ENCODE results near the gene TM4SF5. TPM values are rescaled to one million over a fixed set of nuclear protein-coding genes. Genes with fewer than 3 reads are reported as not detected.
A peak's percentile ranks its signal among the peaks of the same experiment; 100 is the strongest.

Gene TM4SF5
- total and polyA plus RNA-seq, 2 donors from 2014 or later: 0.88 to 31.3 TPM

DNA sequence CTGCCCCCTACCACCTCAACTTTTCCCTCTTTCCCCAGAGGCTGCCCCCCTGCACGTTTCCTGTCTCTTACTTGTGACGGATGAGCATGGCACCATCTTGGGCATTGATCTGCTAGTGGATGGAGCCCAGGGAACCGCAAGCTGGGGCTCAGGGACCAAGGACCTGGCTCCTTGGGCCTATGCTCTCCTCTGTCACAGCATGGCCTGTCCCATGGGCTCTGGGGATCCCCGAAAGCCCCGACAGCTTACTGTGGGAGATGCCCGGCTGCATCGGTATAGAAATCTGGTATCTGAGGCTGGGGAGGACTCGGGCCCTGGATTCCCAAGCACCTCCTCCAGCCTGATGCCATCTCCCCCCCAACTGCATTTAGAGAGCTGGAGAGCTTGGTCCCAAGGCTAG, 30.1 kb upstream of the TM4SF5 start:
- DNase-seq (peak in 1 of 5 donors; percentile 29), FAIRE-seq (no peak)
- Histone ChIP-seq H3K9ac (ENCODE audit: low read length in 3 of 3) (no peak overlapping the region), H3K36me3 (ENCODE audit: control insufficient read depth in 2 of 3, insufficient read depth in 3 of 3, low read length in 3 of 3) (no peaks in the 10 kb centered on the region), H3K4me3 (ENCODE audit: low read length in 3 of 3) (no peak overlapping the region), H3K27ac (ENCODE audit: low read depth in 2 of 2, low read length in 2 of 2) (no peak overlapping the region), H3K4me1 (ENCODE audit: control insufficient read depth in 2 of 3, insufficient read depth in 2 of 3, low read depth in 1 of 3, low read length in 3 of 3) (peaks cover 0 to 6% (median 0%) of the 10 kb centered on the region in 3 donors), H3K9me3 (ENCODE audit: control insufficient read depth in 2 of 3, insufficient read depth in 1 of 3, low read length in 3 of 3) (no peaks in the 10 kb centered on the region), H3K27me3 (ENCODE audit: control insufficient read depth, insufficient read depth, low read length) (peaks cover 11% of the 10 kb centered on the region)
- TF ChIP-seq, protein P1, sequence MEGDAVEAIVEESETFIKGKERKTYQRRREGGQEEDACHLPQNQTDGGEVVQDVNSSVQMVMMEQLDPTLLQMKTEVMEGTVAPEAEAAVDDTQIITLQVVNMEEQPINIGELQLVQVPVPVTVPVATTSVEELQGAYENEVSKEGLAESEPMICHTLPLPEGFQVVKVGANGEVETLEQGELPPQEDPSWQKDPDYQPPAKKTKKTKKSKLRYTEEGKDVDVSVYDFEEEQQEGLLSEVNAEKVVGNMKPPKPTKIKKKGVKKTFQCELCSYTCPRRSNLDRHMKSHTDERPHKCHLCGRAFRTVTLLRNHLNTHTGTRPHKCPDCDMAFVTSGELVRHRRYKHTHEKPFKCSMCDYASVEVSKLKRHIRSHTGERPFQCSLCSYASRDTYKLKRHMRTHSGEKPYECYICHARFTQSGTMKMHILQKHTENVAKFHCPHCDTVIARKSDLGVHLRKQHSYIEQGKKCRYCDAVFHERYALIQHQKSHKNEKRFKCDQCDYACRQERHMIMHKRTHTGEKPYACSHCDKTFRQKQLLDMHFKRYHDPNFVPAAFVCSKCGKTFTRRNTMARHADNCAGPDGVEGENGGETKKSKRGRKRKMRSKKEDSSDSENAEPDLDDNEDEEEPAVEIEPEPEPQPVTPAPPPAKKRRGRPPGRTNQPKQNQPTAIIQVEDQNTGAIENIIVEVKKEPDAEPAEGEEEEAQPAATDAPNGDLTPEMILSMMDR (IDR thresholded peaks at IDR 0.05; ENCODE audit: borderline replicate concordance, extremely low read depth, insufficient read depth): no peak
- intact Hi-C loops (cut with DNase I): no loop called here

DNA sequence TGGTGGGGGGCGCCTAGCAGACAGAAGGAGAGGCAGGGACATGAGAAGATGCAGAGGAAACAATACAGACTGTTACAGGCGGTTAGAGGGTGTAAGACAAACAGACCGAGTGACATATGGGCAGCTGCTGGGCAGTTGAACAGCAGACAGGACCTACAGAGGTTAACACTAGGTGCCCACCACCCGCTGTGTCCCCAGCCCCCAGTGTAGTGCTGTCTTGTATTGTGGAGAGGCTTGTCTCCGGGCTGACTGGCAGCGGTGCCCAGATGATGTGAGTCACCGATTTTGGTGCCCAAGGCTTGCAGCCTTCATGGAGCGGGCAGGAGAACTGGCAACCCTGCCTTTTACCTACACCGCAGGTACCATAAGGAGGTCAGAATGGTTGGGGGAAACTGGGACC, 29.6 kb upstream of the TM4SF5 start:
- Histone ChIP-seq H3K4me3 (ENCODE audit: low read length in 3 of 3) (no peak overlapping the region), H3K27me3 (ENCODE audit: control insufficient read depth, insufficient read depth, low read length) (peaks cover 11% of the 10 kb centered on the region), H3K36me3 (ENCODE audit: control insufficient read depth in 2 of 3, insufficient read depth in 3 of 3, low read length in 3 of 3) (no peaks in the 10 kb centered on the region), H3K9ac (ENCODE audit: low read length in 3 of 3) (no peak overlapping the region), H3K27ac (ENCODE audit: low read depth in 2 of 2, low read length in 2 of 2) (no peak overlapping the region), H3K9me3 (ENCODE audit: control insufficient read depth in 2 of 3, insufficient read depth in 1 of 3, low read length in 3 of 3) (no peaks in the 10 kb centered on the region), H3K4me1 (ENCODE audit: control insufficient read depth in 2 of 3, insufficient read depth in 2 of 3, low read depth in 1 of 3, low read length in 3 of 3) (peaks cover 0 to 6% (median 0%) of the 10 kb centered on the region in 3 donors)
- TF ChIP-seq, protein P1 (IDR thresholded peaks at IDR 0.05; ENCODE audit: borderline replicate concordance, extremely low read depth, insufficient read depth): no peak
- intact Hi-C loops (cut with DNase I): no loop called here
- peak in 1 of 5 donors; percentile 42 for DNase-seq
- FAIRE-seq: no peak

DNA sequence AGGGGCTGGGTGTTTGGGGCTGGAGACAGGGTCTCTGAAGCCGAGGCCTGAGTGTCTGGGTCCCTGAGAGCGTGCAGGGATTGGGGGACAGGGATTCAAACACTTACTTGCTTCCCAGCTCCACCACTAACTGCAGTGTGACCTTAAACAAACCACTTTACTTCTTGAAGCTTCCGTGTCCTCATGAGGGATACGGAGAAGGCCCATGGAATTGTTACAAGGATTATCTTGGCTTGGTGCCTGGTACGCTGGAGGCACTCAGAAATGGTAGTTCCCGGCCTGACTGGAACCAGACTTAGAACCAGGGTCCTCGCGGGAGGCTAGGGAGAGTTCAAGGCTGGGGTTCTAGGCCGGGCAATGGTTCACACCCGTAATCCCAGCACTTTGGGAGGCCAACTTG, 29.1 kb upstream of the TM4SF5 start:
- intact Hi-C loops (cut with DNase I): no loop called here
- H3K27me3 ChIP-seq (ENCODE audit: control insufficient read depth, insufficient read depth, low read length): peaks cover 11% of the 10 kb centered on the region
- TF ChIP-seq, protein P1 (IDR thresholded peaks at IDR 0.05; ENCODE audit: borderline replicate concordance, extremely low read depth, insufficient read depth): no peak
- peak in 1 of 5 donors; percentile 34 for DNase-seq
- no peak overlapping the region for H3K27ac ChIP-seq (ENCODE audit: low read depth in 2 of 2, low read length in 2 of 2)
- H3K9me3 ChIP-seq (ENCODE audit: control insufficient read depth in 2 of 3, insufficient read depth in 1 of 3, low read length in 3 of 3): no peaks in the 10 kb centered on the region
- no peak overlapping the region for H3K4me3 ChIP-seq (ENCODE audit: low read length in 3 of 3)
- no peak overlapping the region for H3K9ac ChIP-seq (ENCODE audit: low read length in 3 of 3)
- no peaks in the 10 kb centered on the region for H3K36me3 ChIP-seq (ENCODE audit: control insufficient read depth in 2 of 3, insufficient read depth in 3 of 3, low read length in 3 of 3)
- FAIRE-seq: no peak
- H3K4me1 ChIP-seq (ENCODE audit: control insufficient read depth in 2 of 3, insufficient read depth in 2 of 3, low read depth in 1 of 3, low read length in 3 of 3): peaks cover 0 to 6% (median 0%) of the 10 kb centered on the region in 3 donors

DNA sequence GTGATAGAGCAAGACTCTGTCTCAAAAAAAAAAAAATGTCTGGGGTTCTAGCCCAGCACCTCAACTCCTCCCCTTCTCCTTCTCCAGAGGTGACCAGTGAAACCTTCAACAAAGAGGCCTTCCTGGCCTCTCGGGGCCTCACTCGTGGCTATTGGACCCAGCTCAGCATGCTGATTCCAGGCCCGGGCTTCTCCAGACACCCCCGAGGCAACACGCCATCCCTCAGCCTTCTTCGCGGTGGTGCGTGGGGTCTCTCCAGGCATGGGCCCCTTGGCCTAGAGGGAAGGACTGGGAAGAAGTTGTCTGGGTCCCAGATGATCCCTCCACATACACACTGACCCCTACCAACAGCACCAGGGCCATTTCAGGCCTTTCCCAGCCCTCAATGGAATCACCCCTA, 28.5 kb upstream of the TM4SF5 start:
- peak in 1 of 5 donors; percentile 67 for DNase-seq
- Histone ChIP-seq H3K27me3 (ENCODE audit: control insufficient read depth, insufficient read depth, low read length) (peaks cover 9% of the 10 kb centered on the region), H3K9me3 (ENCODE audit: control insufficient read depth in 2 of 3, insufficient read depth in 1 of 3, low read length in 3 of 3) (no peaks in the 10 kb centered on the region), H3K9ac (ENCODE audit: low read length in 3 of 3) (no peak overlapping the region), H3K4me3 (ENCODE audit: low read length in 3 of 3) (no peak overlapping the region), H3K4me1 (ENCODE audit: control insufficient read depth in 2 of 3, insufficient read depth in 2 of 3, low read depth in 1 of 3, low read length in 3 of 3) (peaks cover 0 to 5% (median 0%) of the 10 kb centered on the region in 3 donors), H3K36me3 (ENCODE audit: control insufficient read depth in 2 of 3, insufficient read depth in 3 of 3, low read length in 3 of 3) (no peaks in the 10 kb centered on the region), H3K27ac (ENCODE audit: low read depth in 2 of 2, low read length in 2 of 2) (no peak overlapping the region)
- no peak for FAIRE-seq
- TF ChIP-seq, protein P1 (IDR thresholded peaks at IDR 0.05; ENCODE audit: borderline replicate concordance, extremely low read depth, insufficient read depth): no peak
- intact Hi-C loops (cut with DNase I): no loop called here
